HFFc6 (cell line): Measurements from ENCODE around the gene SVBP. TPM values are rescaled to one million over a fixed set of nuclear protein-coding genes. Genes with fewer than 3 reads are reported as not detected.
A peak's percentile ranks its signal among the peaks of the same experiment; 100 is the strongest.

Source experiments
- DNase-seq: peaks from one replicate; pipeline ENCODE4 v3.0.0-alpha.2; 2018
- H3K27ac Mint-ChIP-seq: 2 replicates; pipeline ENCODE4 v1.8.0; 2020; ENCODE audit warnings: mild to moderate bottlenecking, mixed read lengths
- H3K27me3 Mint-ChIP-seq: 2 replicates; pipeline ENCODE4 v1.8.0; 2021; ENCODE audit warnings: mild to moderate bottlenecking, moderate library complexity, mixed read lengths; ENCODE audit not compliant: insufficient read depth
- H3K36me3 Mint-ChIP-seq: 2 replicates; pipeline ENCODE4 v1.8.0; 2021; ENCODE audit warnings: low read depth, mixed read lengths
- H3K4me1 Mint-ChIP-seq: 2 replicates; pipeline ENCODE4 v1.8.0; 2020; ENCODE audit warnings: low read depth, mixed read lengths
- H3K4me3 Mint-ChIP-seq: 2 replicates; pipeline ENCODE4 v1.8.0; 2020; ENCODE audit warnings: mild to moderate bottlenecking, moderate library complexity, mixed read lengths
- H3K9me3 Mint-ChIP-seq: 2 replicates; pipeline ENCODE4 v1.8.0; 2020; ENCODE audit warnings: mild to moderate bottlenecking, mixed read lengths
- CTCF ChIP-seq: fragments of 200-600 bp; sonication (generic); IDR thresholded peaks from 2 replicates; pipeline ENCODE4 v1.5.0; 2021; ENCODE audit warnings: antibody characterized with exemption, mild to moderate bottlenecking
- total RNA-seq, 6 experiments: library from RNA; stranded (reverse); fragmentation: NEBNext Ultra II Directional; extraction: Animal tissue kit (Norgen Biotek cat#: 25700); gene quantifications; 2 replicates in 1 of 6; 3 replicates in 5 of 6; pipeline ENCODE4 v1.2.3, GENCODE V29; 2021

Gene SVBP
- total RNA-seq, 6 experiments from 2014 or later: 9.6 to 17.8 (median 14.7) TPM

GRCh38 chr1:42797414-42797813 is 19.8 kb downstream of the SVBP start:
- no peak for DNase-seq
- Mint-ChIP-seq H3K36me3 (no peaks in the 10 kb centered on the region), H3K4me1 (peaks cover 7% of the 10 kb centered on the region), H3K27me3 (peaks cover 12% of the 10 kb centered on the region), H3K9me3 (no peaks in the 10 kb centered on the region), H3K27ac (no peak overlapping the region), H3K4me3 (no peak overlapping the region)
- no peak for TF ChIP-seq CTCF

GRCh38 chr1:42793824-42794223 is 23.4 kb downstream of the SVBP start:
- no peaks in the 10 kb centered on the region for H3K4me1 Mint-ChIP-seq
- no peak overlapping the region for H3K27ac Mint-ChIP-seq
- no peak for DNase-seq
- H3K27me3 Mint-ChIP-seq: peaks cover 13% of the 10 kb centered on the region
- TF ChIP-seq CTCF: no peak
- H3K4me3 Mint-ChIP-seq: no peak overlapping the region
- no peaks in the 10 kb centered on the region for H3K9me3 Mint-ChIP-seq
- no peaks in the 10 kb centered on the region for H3K36me3 Mint-ChIP-seq

- DNase-seq: no peak
- Mint-ChIP-seq H3K9me3 (no peaks in the 10 kb centered on the region), H3K4me3 (no peak overlapping the region), H3K36me3 (no peaks in the 10 kb centered on the region), H3K4me1 (no peaks in the 10 kb centered on the region), H3K27me3 (peaks cover 8% of the 10 kb centered on the region), H3K27ac (no peak overlapping the region)
- no peak for TF ChIP-seq CTCF
Observed at GRCh38 chr1:42788021-42788420, 29.2 kb downstream of the SVBP start.

- Mint-ChIP-seq H3K27me3 (peaks cover 8% of the 10 kb centered on the region), H3K4me1 (no peaks in the 10 kb centered on the region), H3K36me3 (no peaks in the 10 kb centered on the region; the same call in 1 of the 2 replicates), H3K4me3 (no peak overlapping the region; the same call in 1 of the 2 replicates), H3K9me3 (no peaks in the 10 kb centered on the region), H3K27ac (no peak overlapping the region)
- no peak for TF ChIP-seq CTCF
- DNase-seq: no peak
Observed at GRCh38 chr1:42786097-42786496, 31.1 kb downstream of the SVBP start.

- H3K4me1 Mint-ChIP-seq: no peaks in the 10 kb centered on the region
- peaks cover 8% of the 10 kb centered on the region for H3K27me3 Mint-ChIP-seq
- H3K4me3 Mint-ChIP-seq: peak within 1 kb of the TSS; percentile 46
- TF ChIP-seq CTCF: no peak
- H3K9me3 Mint-ChIP-seq: no peaks in the 10 kb centered on the region
- no peak within 1 kb of the TSS for H3K27ac Mint-ChIP-seq
- no peak for DNase-seq
- H3K36me3 Mint-ChIP-seq: no peaks in the 10 kb centered on the region; the same call in 1 of the 2 replicates
Observed at GRCh38 chr1:42784946-42785693, 32.1 kb downstream of the SVBP start, which contains the start of gene TMEM269. TMEM269 (plus strand) TSS chr1:42784991; CDS start chr1:42789894, 4,903 bp downstream.
